Activated gamma-delta T cell treated with anti-CD3 and anti-CD28 coated beads, Interleukin-2, amount 50 U/mL, for 16 hours (primary cell): ENCODE measurements around the gene CCDC127.

Experiments used
- DNase-seq: peaks from one replicate; pipeline ENCODE4 v3.0.0-alpha.2; 2020; ENCODE audit warnings: low read depth

Gene CCDC127

DNA sequence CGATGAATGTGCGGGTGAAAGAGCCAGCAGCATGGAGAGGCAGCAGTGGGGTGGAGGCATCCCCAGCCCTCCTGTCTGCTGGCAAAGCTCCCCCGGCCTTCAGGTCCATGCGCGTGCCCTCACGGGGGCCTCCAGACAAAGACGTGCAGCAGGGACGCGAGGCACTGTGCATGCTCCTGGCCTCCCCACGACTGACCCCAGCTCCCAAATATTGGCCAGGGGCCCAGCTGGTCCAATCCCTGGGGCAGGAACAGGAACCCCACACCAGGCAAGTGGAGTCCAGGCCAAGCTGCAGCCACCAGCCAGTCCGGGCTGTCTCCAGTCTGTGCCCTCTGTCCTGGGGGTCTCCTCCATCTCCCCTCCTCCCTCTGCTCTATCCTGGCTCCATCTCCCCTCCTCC lies 60.2 kb downstream of the CCDC127 start:
- no peak for DNase-seq

- no peak for DNase-seq
Measured at GRCh38 chr5:157126-157715, 60.7 kb downstream of the CCDC127 start.

DNA sequence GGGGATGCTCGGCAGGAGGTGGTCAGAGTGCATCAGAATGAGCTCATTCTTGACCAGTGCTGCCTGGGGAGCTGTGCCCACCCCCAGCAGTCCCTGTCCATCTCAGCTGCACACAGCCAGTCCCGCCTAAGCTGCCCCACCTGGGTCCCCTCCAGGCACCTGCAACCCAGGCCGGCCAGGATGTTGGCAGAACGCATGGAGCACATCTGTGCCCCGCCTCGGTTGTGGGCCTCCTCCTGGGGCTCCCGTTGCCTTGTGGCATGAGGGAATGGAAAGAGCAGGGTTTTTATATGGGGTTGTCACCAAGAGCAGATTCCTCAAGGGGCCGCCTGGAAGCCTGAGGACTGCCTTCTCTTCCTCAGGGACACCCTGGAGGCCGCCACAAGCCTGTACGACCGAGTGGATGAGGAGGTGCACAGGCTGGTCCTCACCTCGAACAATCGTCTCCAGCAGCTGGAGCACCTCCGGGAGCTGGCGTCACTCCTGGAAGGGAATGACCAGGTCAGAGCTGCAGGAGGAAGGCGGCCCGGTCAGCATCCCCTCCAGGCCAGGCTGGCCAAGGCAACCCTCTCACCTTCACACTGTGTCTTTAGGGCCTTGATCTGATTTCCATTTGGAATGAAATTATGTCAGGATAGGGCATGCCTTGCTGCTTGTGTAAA lies 61.4 kb downstream of the CCDC127 start:
- no peak for DNase-seq

DNA sequence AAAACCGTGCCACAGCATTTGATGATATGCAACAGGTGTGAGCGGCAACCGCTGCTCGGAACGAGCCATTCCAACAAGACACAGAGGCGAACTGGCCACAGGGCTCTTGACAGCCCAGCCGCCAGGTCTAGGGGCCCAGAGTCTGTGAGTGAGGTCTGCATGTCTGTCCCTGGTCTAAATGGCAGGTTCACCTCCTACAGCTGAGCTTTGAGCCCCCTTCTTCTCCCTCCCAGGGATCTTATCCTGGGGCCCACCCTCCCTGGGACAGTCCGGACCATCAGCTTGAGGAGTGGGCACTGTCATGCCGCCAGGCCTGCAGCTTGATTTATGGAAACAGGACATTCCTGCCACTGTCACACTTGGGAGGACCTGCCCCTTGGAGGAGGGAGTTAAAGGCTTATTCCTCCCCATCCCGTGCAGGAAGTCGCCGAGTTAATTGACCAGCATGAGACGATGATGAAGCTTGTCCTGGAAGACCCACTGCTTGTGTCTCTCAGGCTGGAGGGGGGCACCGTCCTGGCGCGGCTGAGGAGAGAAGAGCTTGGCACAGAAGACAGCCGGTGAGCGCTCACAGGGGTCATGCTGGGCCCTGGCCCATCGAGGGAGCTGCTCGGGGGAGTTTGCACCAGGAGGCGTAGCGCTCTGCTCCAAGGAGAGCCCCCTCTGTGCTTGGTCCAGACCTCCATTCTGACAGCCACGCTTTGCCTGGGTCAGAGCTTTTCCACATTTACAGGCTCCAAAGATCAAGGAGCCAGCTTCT lies 62.1 kb downstream of the CCDC127 start:
- no peak for DNase-seq

- DNase-seq, result no peak
Measured at GRCh38 chr5:154826-155225, 63.1 kb downstream of the CCDC127 start.

GRCh38 chr5:154236-154635 lies 63.7 kb downstream of the CCDC127 start:
- DNase-seq, result no peak

GRCh38 chr5:153256-153655 lies 64.7 kb downstream of the CCDC127 start:
- no peak for DNase-seq

DNA sequence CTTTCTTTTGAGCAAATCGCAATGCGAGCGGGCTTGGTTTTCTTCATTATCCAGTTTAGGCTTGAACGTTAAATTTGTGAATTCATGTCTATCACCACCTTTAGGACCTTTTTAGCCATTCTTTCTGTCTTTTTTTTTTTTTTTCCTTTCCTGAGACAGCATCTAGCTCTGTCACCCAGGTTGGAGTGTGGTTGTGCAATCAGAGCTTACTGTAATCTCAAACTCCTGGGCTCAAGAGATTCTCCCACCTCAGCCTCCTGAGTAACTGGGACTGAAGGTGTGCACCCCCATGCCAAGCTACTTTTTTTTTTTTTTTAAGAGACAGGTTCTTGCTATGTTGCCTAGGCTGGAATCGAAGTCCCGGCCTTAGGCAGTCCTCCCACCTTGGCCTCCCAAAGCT lies 65.9 kb downstream of the CCDC127 start:
- no peak for DNase-seq

DNA sequence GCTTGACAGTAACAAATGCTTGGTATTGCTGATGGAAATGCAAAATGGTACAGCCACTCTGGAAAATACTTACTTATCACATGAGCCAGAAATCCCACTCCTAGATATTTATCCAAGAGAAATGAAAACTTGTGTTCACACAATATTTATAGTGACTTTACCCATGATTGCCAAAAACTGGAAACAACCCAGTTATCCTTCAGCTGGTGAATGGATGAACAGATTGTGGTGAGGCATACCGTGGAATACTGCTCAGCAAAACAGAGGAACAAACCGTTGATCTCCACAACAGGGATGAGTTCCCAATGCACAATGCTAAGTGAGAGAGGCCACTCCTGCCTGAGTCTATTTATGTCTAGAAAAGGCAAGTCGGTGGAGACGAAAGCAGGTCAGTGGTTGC lies 67.2 kb downstream of the CCDC127 start:
- DNase-seq, result no peak

DNA sequence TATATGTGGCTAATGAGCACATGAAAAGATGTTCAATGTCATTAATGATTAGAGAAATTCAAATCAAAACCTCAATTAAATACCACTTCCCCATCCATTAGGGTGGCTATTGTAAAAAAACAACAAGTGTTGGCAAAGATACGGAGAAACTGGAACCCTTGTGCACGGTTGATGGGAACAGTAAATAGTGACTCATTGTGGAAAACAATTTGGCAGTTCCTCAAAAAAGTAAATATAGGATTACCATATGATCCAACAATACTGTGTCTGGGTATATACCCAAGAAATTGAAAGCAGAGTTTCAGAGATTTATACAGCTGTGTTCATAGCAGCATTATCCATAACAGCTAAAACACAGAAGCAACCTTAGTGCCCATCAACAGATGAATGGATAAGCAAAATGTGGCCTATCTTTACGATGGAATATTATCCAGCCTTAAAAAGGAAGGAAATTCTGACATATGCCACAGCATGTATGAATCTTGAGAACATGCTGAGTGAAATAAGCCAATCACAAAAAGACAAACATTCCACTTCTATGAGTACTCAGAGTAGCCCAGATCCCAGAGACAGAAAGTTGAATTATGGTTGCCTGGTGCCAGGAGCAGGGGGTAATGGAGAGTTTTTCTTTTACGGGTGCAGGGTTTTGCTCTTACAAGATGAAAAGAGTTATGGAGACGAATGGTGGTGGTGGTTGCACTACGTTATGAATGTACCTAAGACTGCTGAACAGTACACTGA lies 68.0 kb downstream of the CCDC127 start:
- no peak for DNase-seq

GRCh38 chr5:147751-148150 lies 70.2 kb downstream of the CCDC127 start:
- DNase-seq, result no peak
